ENCODE results near the gene DZIP3. TPM values are rescaled to one million over a fixed set of nuclear protein-coding genes. Genes with fewer than 3 reads are reported as not detected.

The DZIP3 gene, protein sequence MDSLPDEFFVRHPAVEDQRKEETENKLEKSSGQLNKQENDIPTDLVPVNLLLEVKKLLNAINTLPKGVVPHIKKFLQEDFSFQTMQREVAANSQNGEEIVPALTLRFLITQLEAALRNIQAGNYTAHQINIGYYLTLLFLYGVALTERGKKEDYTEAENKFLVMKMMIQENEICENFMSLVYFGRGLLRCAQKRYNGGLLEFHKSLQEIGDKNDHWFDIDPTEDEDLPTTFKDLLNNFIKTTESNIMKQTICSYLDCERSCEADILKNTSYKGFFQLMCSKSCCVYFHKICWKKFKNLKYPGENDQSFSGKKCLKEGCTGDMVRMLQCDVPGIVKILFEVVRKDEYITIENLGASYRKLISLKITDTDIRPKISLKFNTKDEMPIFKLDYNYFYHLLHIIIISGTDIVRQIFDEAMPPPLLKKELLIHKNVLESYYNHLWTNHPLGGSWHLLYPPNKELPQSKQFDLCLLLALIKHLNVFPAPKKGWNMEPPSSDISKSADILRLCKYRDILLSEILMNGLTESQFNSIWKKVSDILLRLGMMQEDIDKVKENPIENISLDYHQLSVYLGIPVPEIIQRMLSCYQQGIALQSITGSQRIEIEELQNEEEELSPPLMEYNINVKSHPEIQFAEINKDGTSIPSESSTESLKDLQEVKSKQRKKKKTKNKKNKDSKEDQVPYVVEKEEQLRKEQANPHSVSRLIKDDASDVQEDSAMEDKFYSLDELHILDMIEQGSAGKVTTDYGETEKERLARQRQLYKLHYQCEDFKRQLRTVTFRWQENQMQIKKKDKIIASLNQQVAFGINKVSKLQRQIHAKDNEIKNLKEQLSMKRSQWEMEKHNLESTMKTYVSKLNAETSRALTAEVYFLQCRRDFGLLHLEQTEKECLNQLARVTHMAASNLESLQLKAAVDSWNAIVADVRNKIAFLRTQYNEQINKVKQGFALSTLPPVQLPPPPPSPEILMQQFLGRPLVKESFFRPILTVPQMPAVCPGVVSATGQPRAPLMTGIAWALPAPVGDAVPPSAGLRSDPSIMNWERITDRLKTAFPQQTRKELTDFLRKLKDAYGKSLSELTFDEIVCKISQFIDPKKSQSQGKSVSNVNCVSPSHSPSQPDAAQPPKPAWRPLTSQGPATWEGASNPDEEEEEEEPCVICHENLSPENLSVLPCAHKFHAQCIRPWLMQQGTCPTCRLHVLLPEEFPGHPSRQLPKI
- 7.4 TPM for total RNA-seq

DNA sequence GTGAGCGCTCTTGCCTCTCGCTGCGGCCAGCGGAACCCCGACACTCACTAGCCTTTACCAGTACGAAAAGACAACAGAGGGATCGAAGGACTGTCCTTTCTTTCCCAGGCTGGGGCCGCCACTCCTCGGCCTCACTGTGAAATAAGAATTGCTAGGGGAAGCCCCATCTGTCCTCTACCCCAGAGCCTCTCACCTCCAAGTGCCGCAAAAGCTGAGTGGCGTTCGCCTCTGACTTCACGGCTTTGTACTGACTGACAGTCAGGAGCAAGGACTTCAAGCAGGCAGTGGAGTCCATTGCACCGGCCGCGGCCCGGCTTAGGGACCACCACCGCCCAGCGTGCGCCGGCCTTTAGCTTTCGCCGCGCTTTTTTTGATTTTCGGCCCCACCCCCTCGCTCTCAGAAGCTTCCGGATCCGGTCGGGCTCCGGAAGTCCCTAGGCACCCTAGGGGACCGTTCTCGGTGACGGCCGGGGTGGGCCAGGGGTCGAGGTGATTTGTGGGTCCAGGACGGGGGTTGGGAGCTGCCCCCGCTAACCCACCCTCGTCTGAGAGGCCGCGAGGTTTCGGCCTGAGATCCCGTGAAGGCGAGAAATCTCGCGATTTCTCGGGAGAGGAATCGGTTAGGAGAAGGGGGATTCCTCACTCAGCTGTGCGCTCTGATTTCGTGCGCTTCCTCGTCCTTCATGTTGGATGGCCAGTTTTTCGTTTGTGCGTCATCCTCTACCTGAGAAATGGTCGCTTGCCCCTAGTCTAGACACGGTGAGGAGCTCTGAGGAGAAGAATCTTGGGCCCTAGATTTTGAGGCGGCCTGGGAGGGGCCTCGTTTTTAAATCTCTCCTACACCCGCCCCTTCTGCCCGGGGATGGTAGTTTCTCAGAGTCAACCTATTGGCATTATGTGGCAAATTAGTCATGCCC is at the start of gene DZIP3, which contains the start of gene CIP2A:
Gene DZIP3, plus strand, starts transcription at position 642 of the 917 bp plus-strand sequence. CDS start 15,685 bp downstream, outside the sequence.
Gene CIP2A, minus strand, starts transcription at position 358 of the 917 bp plus-strand sequence. Its CDS starts 63 bp downstream, at position 295.
- Histone ChIP-seq H3K27me3 (no peaks in the 10 kb centered on the region), H3K4me3 (peak within 1 kb of the TSS; percentile 58 to 66), H3K36me3 (no peaks in the 10 kb centered on the region), H3K9me3 (no peaks in the 10 kb centered on the region), H3K27ac (peak within 1 kb of the TSS; percentile 95), H3K4me1 (peaks cover 20% of the 10 kb centered on the region)
- peak in 1 of 2 donors; percentile 90 for DNase-seq (ENCODE audit: extremely low spot score in 2 of 2)
- intact Hi-C loops (cut with DNase I) = no loop called here
- TF ChIP-seq POLR2A (IDR thresholded peaks at IDR 0.05) (peak in 1 of 2 donors; percentile 32), POLR2AphosphoS5 (IDR thresholded peaks at IDR 0.05; ENCODE audit: insufficient read depth in 1 of 2, low read depth in 1 of 2) (peak; percentile 69 to 92)
- TF ChIP-seq, protein P1, sequence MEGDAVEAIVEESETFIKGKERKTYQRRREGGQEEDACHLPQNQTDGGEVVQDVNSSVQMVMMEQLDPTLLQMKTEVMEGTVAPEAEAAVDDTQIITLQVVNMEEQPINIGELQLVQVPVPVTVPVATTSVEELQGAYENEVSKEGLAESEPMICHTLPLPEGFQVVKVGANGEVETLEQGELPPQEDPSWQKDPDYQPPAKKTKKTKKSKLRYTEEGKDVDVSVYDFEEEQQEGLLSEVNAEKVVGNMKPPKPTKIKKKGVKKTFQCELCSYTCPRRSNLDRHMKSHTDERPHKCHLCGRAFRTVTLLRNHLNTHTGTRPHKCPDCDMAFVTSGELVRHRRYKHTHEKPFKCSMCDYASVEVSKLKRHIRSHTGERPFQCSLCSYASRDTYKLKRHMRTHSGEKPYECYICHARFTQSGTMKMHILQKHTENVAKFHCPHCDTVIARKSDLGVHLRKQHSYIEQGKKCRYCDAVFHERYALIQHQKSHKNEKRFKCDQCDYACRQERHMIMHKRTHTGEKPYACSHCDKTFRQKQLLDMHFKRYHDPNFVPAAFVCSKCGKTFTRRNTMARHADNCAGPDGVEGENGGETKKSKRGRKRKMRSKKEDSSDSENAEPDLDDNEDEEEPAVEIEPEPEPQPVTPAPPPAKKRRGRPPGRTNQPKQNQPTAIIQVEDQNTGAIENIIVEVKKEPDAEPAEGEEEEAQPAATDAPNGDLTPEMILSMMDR (IDR thresholded peaks at IDR 0.05) = no peak

DNA sequence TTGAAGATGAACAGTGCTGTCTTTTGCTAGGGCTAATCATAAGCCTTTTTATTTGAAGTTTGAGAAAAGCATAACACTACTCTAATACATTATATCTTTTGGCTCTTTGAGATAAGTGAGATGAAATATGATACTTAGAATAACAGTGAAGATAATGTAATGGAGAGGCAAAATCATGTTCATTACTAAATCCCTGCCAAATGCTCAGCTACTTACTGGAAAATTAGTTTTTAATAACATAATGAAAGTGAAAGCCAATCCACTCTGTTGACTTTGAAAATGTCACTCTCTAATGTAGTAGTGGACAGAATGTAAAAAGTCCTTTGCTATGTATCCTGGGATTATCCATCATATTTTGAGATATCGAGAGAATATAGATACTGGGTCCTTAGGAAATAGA is 43.3 kb upstream of the DZIP3 start:
- no peak overlapping the region for H3K27ac ChIP-seq
- no peaks in the 10 kb centered on the region for H3K36me3 ChIP-seq
- no peak for DNase-seq (ENCODE audit: extremely low spot score in 2 of 2)
- no peak overlapping the region for H3K4me3 ChIP-seq
- H3K9me3 ChIP-seq = no peaks in the 10 kb centered on the region
- no peaks in the 10 kb centered on the region for H3K27me3 ChIP-seq
- no peak for TF ChIP-seq POLR2AphosphoS5 (IDR thresholded peaks at IDR 0.05; ENCODE audit: insufficient read depth in 1 of 2, low read depth in 1 of 2)
- TF ChIP-seq POLR2A (IDR thresholded peaks at IDR 0.05) = no peak
- TF ChIP-seq, protein P1 (IDR thresholded peaks at IDR 0.05) = no peak
- H3K4me1 ChIP-seq = no peaks in the 10 kb centered on the region
- intact Hi-C loops (cut with DNase I) = no loop called here

DNA sequence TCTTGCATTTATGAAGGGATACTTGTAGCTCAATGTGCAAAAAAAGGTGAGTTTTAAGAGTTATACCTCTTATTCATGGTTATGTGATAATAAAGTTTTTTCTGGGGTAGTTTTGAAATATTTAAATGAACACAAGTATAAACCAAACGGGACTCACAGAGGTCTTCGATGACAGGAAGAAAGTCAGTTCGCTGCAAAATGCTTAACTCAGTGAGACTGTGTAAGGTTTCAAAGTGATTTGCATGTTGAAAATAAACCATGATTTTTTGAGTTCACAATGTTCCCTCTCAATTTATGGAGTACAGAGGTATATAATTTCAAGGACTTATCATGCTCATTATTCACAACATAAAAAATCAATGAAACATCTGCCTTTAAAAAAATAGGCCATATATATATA is 42.8 kb upstream of the DZIP3 start:
- no peak overlapping the region for H3K27ac ChIP-seq
- H3K4me3 ChIP-seq = no peak overlapping the region
- H3K9me3 ChIP-seq = no peaks in the 10 kb centered on the region
- no peaks in the 10 kb centered on the region for H3K36me3 ChIP-seq
- intact Hi-C loops (cut with DNase I) = no loop called here
- TF ChIP-seq POLR2A (IDR thresholded peaks at IDR 0.05) (no peak), POLR2AphosphoS5 (IDR thresholded peaks at IDR 0.05; ENCODE audit: insufficient read depth in 1 of 2, low read depth in 1 of 2) (no peak)
- TF ChIP-seq, protein P1 (IDR thresholded peaks at IDR 0.05) = no peak
- no peak for DNase-seq (ENCODE audit: extremely low spot score in 2 of 2)
- no peaks in the 10 kb centered on the region for H3K4me1 ChIP-seq
- no peaks in the 10 kb centered on the region for H3K27me3 ChIP-seq

DNA sequence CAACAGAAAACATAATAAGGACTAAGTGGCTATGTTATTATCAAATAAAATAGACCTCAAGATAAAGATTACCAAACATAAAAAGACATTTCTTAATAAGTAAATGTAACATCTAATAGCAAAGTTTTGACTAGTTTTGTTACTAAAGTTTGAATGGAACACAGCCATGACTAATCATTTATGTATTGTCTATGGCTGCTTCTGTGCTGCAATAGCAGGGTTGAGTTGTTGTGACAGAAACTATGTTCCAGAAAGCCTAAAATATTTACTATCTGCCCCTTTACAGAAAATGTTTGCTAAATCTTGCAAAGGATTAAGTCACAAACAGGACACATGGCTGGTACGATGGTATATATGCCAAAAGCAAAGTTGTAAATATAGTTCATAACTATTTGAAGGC is 41.2 kb upstream of the DZIP3 start:
- H3K36me3 ChIP-seq = no peaks in the 10 kb centered on the region
- H3K9me3 ChIP-seq = no peaks in the 10 kb centered on the region
- H3K4me1 ChIP-seq = no peaks in the 10 kb centered on the region
- intact Hi-C loops (cut with DNase I) = no loop called here
- H3K4me3 ChIP-seq = no peak overlapping the region
- TF ChIP-seq, protein P1 (IDR thresholded peaks at IDR 0.05) = no peak
- TF ChIP-seq POLR2AphosphoS5 (IDR thresholded peaks at IDR 0.05; ENCODE audit: insufficient read depth in 1 of 2, low read depth in 1 of 2) = no peak
- TF ChIP-seq POLR2A (IDR thresholded peaks at IDR 0.05) = no peak
- DNase-seq (ENCODE audit: extremely low spot score in 2 of 2) = no peak
- H3K27me3 ChIP-seq = no peaks in the 10 kb centered on the region
- no peak overlapping the region for H3K27ac ChIP-seq

All from vagina (tissue), 2 donors.